HG03439 (cell line): ENCODE measurements around the gene CADPS.

Experiments
- ATAC-seq: cut with Tn5 transposase; IDR thresholded peaks from one replicate; pipeline ENCODE4 v1.9.1; 2021; ENCODE audit warnings: mild to moderate bottlenecking, moderate library complexity; ENCODE audit not compliant: unreplicated experiment

CADPS gene

GRCh38 chr3:62378311-62378789 lies 496.9 kb downstream of the CADPS start:
- ATAC-seq: no peak

GRCh38 chr3:62376906-62377877 lies 498.0 kb downstream of the CADPS start:
- no peak for ATAC-seq

DNA sequence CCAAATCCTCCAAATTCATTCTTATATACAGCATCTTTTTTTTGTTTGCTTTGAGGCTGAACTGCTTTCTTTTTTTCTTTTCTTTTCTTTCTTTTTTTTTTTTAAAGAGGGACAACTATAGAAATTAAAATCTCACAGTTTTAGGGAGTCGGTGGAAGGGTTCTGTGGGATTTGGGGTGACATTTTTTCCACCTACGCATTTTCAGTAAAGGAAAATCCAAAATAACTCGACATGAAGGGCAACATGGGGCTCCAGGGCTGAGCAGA lies 498.8 kb downstream of the CADPS start:
- ATAC-seq: no peak

- no peak for ATAC-seq
These were observed 499.4 kb downstream of the CADPS start for GRCh38 chr3:62375655-62376453.

GRCh38 chr3:62374341-62375218 lies 500.6 kb downstream of the CADPS start:
- ATAC-seq: no peak

DNA sequence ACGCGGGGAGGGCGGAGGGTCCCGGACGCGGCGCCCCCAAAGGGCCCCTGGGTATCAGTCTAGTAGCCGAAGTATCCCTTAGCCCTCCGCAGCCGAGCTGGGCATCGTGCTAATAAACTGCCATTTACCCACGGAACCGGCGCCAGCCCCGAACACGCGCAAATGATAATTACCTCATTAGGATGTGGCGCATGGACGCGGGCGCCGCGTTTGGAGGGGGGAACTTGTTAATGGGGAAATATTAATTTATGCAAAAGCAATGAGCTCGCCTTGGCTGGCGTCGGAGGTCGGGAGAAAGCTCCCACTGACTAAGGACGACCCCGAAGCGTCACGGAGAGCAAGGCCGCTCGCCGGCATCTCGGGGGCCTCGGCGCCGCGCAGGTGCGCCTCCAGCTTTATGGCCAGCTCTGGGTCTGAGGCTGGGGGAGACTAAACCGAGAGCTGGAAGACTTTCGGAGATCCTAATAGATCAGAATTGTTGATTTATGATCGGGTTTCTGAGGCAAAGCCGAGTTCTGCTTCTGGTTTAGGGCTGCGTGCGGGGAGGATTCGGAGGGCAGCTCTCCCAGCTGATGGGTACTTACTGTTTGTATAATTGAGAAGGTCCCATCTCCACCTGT lies 501.4 kb downstream of the CADPS start:
- no peak for ATAC-seq

DNA sequence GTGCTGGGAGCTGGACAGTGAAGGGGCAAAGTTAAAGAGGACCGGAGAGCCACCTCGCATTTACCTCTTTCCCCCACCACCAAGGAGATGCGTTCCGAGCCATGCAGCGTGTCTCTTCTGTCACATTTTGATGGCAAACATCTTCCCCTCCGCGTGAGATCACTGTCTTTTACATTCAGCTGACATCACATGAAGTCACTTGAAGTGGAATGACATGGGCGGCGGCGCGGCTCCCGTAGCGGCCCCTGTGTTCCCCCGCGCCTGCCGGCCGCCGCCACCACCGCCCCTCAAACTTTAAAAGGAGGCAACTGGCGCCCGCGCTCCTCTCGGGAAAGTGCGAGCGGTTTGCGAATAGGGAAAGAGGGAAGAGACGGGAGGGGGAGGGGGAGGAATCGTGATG lies 502.0 kb downstream of the CADPS start, which contains the start of gene FEZF2:
Gene FEZF2, minus strand, starts transcription at position 336 of the 400 bp plus-strand sequence. CDS start 682 bp downstream, outside the sequence.
- no peak for ATAC-seq

- no peak for ATAC-seq
These were observed 502.6 kb downstream of the CADPS start for GRCh38 chr3:62372621-62373041.

DNA sequence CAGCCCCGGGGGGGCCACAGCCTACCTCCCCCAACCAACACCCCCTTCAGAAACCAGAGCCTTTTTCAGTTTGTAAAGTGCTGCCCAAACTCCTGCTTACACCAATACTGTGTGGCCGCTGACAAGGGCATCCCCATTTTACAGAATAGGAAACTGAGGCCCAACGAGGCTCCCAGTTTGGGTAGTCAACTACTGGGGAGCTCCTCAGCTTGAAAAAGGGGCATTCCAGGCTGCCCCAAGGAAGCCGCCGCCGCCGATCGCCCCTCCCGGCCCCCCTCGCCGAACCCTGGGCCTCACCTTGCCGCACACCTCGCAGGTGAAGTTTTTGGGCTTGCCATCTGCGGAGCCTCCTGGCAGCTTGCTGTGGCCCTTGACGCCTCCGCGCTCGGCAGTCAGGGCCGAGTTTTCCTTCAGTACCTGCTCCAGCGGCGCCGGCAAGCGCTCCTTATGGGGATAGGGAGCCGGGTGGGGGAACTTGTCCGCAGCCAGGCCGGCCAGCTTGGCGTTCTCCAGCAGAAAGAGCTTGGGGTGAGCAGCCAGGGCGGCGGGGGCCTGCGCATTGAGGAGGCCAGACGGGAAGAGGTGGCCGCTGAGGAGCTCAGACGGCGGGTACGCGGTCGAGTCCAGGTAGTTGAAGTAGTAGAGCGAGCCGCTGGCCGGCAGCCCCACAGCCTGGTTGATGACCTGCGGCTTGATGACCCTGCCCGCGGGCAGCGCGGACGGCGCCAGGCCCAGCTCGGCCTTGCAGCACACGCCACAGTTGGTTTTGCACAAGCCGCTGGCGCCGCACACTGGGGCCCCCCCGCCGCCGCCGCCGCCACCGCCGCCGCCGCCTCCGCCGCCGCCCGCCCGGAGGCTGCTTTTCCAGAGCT lies 503.3 kb downstream of the CADPS start:
- no peak for ATAC-seq

DNA sequence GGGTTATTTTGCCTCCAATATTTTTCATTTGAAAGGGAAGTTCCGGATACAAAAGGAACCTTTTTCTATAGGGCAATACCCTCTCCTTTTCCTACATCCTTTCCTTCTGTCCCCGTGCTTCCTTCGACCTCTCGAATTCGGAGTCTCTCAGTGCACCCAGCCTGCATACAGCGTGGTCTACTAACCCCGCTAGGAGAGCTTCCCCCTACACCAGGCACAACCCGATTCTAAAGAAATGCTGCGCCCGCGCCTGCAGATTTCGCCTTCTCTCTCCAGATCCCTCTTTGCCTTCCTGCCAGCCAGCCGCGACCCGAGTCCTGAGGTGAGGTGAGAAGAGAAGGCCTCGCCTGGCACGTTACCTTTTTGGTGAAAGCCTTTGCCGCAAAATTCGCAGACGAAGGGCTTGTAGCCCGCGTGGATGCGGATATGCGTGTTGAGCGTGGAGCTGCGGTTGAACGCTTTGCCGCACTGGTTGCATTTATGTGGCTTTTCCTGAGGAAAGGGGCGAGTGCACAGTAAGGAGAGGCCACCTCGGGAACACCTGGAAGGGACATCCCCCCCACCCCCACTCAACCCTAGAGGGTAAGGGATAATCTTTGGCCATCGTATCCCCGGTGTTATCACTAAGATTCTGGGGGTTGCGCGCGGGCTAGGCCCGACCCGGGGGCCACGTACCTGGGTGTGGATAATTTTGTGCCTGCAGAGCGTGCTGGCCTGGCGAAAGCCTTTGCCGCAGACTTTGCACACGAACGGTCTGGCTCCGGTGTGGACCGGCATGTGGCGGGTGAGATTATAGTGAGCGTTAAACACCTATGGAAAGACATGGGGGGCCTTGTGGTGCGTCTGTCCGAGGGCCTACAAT lies 504.1 kb downstream of the CADPS start:
- ATAC-seq: no peak

DNA sequence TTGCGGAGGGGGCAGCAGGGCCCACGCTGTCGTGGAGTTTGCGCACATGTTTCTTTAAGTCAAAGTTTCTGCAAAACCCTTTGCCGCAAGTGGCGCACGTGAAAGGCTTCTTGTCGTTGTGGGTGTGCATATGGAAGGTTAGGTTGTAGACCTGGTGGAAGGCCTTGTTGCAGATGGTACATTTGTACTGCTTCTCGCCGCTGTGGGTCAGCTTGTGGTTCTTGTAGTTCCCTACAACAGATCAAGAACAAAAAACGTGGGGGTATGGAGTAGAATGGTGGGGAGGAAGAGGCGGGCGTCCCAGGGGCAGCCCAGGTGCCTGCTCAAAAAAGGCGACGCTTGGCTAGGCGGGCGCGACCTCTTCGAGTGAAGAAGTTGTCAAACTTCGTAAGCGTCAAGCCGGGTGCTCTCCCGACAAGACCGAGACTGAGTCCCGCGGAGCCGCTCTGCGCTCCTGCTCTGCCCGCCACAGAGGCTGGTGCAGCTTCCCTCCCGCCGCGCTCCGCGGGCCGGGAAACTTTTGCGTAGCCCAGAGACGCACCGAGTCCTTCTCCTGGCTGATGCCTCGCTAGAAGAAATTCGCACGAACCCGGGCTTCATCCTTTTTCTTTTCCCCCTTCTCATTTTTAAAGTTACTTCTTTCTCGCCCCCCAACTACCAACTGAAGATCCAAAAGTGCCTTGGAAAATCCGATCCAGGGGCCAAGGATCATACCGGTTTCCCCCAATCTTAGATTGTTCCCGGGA lies 504.9 kb downstream of the CADPS start:
- no peak for ATAC-seq

DNA sequence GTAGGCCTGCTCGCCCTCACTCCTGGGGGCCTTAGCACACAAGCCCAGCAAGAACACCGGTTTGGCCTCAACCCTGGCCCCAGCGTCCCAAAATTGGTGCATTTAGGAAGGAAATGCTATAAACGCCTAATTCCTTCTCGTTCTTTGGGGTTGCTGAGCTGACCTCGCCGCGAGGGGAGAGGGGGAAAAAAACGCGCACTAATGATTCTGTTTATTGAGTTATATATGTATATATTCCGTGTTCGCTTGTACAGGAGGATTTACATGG lies 505.8 kb downstream of the CADPS start:
- no peak for ATAC-seq

GRCh38 chr3:62368705-62369475 lies 506.3 kb downstream of the CADPS start:
- ATAC-seq: no peak

GRCh38 chr3:62368290-62368704 lies 506.9 kb downstream of the CADPS start:
- no peak for ATAC-seq

GRCh38 chr3:62367763-62368195 lies 507.4 kb downstream of the CADPS start:
- ATAC-seq: no peak

- no peak for ATAC-seq
These were observed 509.1 kb downstream of the CADPS start for GRCh38 chr3:62366126-62366484.

- ATAC-seq: no peak
These were observed 509.7 kb downstream of the CADPS start for GRCh38 chr3:62365391-62366125.
